DND-41 (cell line): ENCODE measurements around the gene KCNJ15.

Experiments
- EZH2 ChIP-seq: IDR thresholded peaks from 3 replicates; pipeline ENCODE4 v1.6.1; 2012; ENCODE audit warnings: borderline replicate concordance, low read depth, mild to moderate bottlenecking, moderate library complexity, low read length, inconsistent platforms; ENCODE audit not compliant: severe bottlenecking
- TF ChIP-seq, protein P1 (sequence below): IDR thresholded peaks from 2 replicates; pipeline ENCODE4 v1.5.1; 2012; ENCODE audit warnings: borderline replicate concordance, low read length, moderate library complexity, mild to moderate bottlenecking; ENCODE audit not compliant: poor library complexity, severe bottlenecking; ENCODE audit errors: extremely low read depth

DNA sequence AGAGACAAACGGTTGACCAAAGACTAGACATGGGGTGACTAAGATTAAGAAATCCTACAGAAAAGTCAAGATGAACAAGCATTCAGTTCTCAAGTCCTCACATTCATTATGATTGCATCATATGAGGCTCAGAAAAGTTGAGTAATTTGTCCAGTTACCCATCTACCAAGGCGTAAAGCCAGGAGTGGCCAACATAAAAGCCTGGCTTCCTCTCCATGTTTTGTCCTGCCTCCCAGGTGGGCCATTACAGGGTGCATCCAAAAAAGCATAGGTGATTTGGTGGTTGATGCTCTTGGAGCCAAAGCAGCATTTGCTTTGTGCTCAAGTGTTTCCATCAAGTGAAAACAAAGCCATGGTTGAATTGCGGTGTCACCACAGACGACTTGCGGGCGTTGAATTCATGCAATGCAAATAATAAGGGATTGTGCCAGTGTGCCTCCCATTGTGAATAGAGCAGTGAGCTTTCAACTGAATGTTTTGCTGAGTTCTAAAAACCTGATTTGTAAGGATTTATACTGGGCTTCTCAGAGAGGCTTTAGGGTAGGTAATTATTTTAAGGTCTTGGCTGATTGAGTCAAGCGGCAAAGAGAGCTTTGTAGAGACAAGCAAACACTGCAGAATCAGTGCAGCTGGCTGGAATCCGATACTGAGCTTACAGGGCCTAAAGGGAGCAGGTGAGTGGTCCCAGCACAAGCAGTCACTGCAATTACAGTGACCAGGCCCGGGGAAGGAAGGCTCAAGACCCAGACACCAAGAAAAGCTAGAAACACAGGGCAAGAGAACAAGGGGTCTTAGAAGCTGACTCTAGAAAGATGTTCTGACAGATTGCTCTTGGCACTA lies 54.1 kb downstream of the KCNJ15 start:
- no peak for TF ChIP-seq EZH2
- TF ChIP-seq, protein P1, sequence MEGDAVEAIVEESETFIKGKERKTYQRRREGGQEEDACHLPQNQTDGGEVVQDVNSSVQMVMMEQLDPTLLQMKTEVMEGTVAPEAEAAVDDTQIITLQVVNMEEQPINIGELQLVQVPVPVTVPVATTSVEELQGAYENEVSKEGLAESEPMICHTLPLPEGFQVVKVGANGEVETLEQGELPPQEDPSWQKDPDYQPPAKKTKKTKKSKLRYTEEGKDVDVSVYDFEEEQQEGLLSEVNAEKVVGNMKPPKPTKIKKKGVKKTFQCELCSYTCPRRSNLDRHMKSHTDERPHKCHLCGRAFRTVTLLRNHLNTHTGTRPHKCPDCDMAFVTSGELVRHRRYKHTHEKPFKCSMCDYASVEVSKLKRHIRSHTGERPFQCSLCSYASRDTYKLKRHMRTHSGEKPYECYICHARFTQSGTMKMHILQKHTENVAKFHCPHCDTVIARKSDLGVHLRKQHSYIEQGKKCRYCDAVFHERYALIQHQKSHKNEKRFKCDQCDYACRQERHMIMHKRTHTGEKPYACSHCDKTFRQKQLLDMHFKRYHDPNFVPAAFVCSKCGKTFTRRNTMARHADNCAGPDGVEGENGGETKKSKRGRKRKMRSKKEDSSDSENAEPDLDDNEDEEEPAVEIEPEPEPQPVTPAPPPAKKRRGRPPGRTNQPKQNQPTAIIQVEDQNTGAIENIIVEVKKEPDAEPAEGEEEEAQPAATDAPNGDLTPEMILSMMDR: no peak
